ENCODE data around the gene GRIK5.
A peak's percentile ranks its signal among the peaks of the same experiment; 100 is the strongest.
"Not testable (repeated sequence)": the region's sequence is repeated elsewhere in the genome, so short reads cannot be mapped to it uniquely, and the experiment has no call there.

The GRIK5 gene

GRCh38 chr19:42110658-42111057 lies 40.7 kb upstream of the GRIK5 start:
- H3K9ac ChIP-seq (ENCODE audit: low read length in 2 of 2) = no peak overlapping the region
- H3K4me1 ChIP-seq (ENCODE audit: control insufficient read depth, insufficient read depth, low read length) = peaks cover 5% of the 10 kb centered on the region
- peaks cover 9 to 11% of the 10 kb centered on the region in 2 donors for H3K27me3 ChIP-seq (ENCODE audit: control insufficient read depth in 1 of 2, insufficient read depth in 2 of 2, low read length in 2 of 2)
- no peaks in the 10 kb centered on the region for H3K36me3 ChIP-seq (ENCODE audit: control insufficient read depth in 2 of 2, insufficient read depth in 2 of 2, low read length in 2 of 2)
- H3K4me3 ChIP-seq (ENCODE audit: low read length in 2 of 2) = no peak overlapping the region
- H3K9me3 ChIP-seq (ENCODE audit: control insufficient read depth in 2 of 2, low read length in 2 of 2) = no peaks in the 10 kb centered on the region
- H3K27ac ChIP-seq (ENCODE audit: low read length) = no peak overlapping the region

GRCh38 chr19:42109896-42110295 lies 39.9 kb upstream of the GRIK5 start:
- Histone ChIP-seq H3K27me3 (ENCODE audit: control insufficient read depth in 1 of 2, insufficient read depth in 2 of 2, low read length in 2 of 2) (peaks cover 12 to 14% of the 10 kb centered on the region in 2 donors), H3K36me3 (ENCODE audit: control insufficient read depth in 2 of 2, insufficient read depth in 2 of 2, low read length in 2 of 2) (no peaks in the 10 kb centered on the region), H3K4me3 (ENCODE audit: low read length in 2 of 2) (no peak overlapping the region), H3K9ac (ENCODE audit: low read length in 2 of 2) (no peak overlapping the region), H3K9me3 (ENCODE audit: control insufficient read depth in 2 of 2, low read length in 2 of 2) (no peaks in the 10 kb centered on the region), H3K27ac (ENCODE audit: low read length) (no peak overlapping the region), H3K4me1 (ENCODE audit: control insufficient read depth, insufficient read depth, low read length) (peaks cover 5% of the 10 kb centered on the region)

- peaks cover 14 to 15% of the 10 kb centered on the region in 2 donors for H3K27me3 ChIP-seq (ENCODE audit: control insufficient read depth in 1 of 2, insufficient read depth in 2 of 2, low read length in 2 of 2)
- H3K9ac ChIP-seq (ENCODE audit: low read length in 2 of 2) = no peak overlapping the region
- H3K36me3 ChIP-seq (ENCODE audit: control insufficient read depth in 2 of 2, insufficient read depth in 2 of 2, low read length in 2 of 2) = no peaks in the 10 kb centered on the region
- H3K9me3 ChIP-seq (ENCODE audit: control insufficient read depth in 2 of 2, low read length in 2 of 2) = no peaks in the 10 kb centered on the region
- H3K4me3 ChIP-seq (ENCODE audit: low read length in 2 of 2) = no peak overlapping the region
- H3K4me1 ChIP-seq (ENCODE audit: control insufficient read depth, insufficient read depth, low read length) = peaks cover 5% of the 10 kb centered on the region
- no peak overlapping the region for H3K27ac ChIP-seq (ENCODE audit: low read length)
These were observed 38.8 kb upstream of the GRIK5 start for GRCh38 chr19:42108527-42109389.

- H3K4me1 ChIP-seq (ENCODE audit: control insufficient read depth, insufficient read depth, low read length) = no peaks in the 10 kb centered on the region
- H3K36me3 ChIP-seq (ENCODE audit: control insufficient read depth in 2 of 2, insufficient read depth in 2 of 2, low read length in 2 of 2) = no peaks in the 10 kb centered on the region
- no peak overlapping the region for H3K9ac ChIP-seq (ENCODE audit: low read length in 2 of 2)
- H3K27me3 ChIP-seq (ENCODE audit: control insufficient read depth in 1 of 2, insufficient read depth in 2 of 2, low read length in 2 of 2) = peaks cover 14 to 15% of the 10 kb centered on the region in 2 donors
- no peak overlapping the region for H3K4me3 ChIP-seq (ENCODE audit: low read length in 2 of 2)
- no peaks in the 10 kb centered on the region for H3K9me3 ChIP-seq (ENCODE audit: control insufficient read depth in 2 of 2, low read length in 2 of 2)
- no peak overlapping the region for H3K27ac ChIP-seq (ENCODE audit: low read length)
These were observed 35.4 kb upstream of the GRIK5 start for GRCh38 chr19:42105368-42105767.

DNA sequence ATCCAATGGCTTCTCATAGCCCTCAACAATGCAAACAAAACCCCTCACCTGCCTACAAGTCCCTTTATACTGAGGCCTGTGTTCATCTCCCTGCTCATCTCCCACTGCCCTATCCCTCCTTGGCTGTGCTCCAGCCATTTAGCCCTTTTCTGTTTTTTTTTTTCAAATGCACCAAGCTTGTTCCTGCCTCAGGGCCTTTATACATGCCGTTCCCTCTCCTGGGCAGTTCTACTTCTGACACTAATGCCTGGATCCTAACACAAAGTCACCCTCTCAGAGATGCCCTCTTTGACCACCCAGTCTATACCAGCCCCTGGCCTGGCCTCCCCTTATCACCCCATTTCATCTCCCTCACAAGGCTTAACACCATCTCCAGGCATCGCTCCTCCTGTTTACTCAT lies 32.9 kb upstream of the GRIK5 start:
- no peak overlapping the region for H3K4me3 ChIP-seq (ENCODE audit: low read length in 2 of 2)
- no peaks in the 10 kb centered on the region for H3K9me3 ChIP-seq (ENCODE audit: control insufficient read depth in 2 of 2, low read length in 2 of 2)
- no peak overlapping the region for H3K9ac ChIP-seq (ENCODE audit: low read length in 2 of 2)
- peaks cover 6 to 7% of the 10 kb centered on the region in 2 donors for H3K27me3 ChIP-seq (ENCODE audit: control insufficient read depth in 1 of 2, insufficient read depth in 2 of 2, low read length in 2 of 2)
- no peak overlapping the region for H3K27ac ChIP-seq (ENCODE audit: low read length)
- H3K4me1 ChIP-seq (ENCODE audit: control insufficient read depth, insufficient read depth, low read length) = no peaks in the 10 kb centered on the region
- H3K36me3 ChIP-seq (ENCODE audit: control insufficient read depth in 2 of 2, insufficient read depth in 2 of 2, low read length in 2 of 2) = no peaks in the 10 kb centered on the region

DNA sequence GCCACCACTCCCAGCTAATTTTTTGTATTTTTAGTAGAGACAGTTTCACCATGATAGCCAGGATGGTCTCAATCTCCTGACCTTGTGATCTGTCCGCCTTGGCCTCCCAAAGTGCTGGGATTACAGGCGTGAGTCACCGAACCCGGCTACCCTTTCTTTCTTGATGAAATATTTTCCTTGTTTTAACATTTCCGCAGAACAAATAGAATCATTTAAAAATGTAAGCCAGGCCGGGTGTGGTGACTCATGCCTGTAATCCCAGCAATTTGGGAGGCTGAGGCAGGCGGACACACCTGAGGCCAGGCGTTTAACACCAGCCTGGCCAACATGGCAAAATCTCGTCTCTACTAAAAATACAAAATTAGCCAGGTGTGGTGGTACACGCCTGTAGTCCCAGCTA lies 30.2 kb upstream of the GRIK5 start:
- not testable (repeated sequence) for H3K9ac ChIP-seq (ENCODE audit: low read length in 2 of 2); H3K4me3 ChIP-seq (ENCODE audit: low read length in 2 of 2); H3K36me3 ChIP-seq (ENCODE audit: control insufficient read depth in 2 of 2, insufficient read depth in 2 of 2, low read length in 2 of 2); H3K27me3 ChIP-seq (ENCODE audit: control insufficient read depth in 1 of 2, insufficient read depth in 2 of 2, low read length in 2 of 2); H3K27ac ChIP-seq (ENCODE audit: low read length); H3K9me3 ChIP-seq (ENCODE audit: control insufficient read depth in 2 of 2, low read length in 2 of 2)
- peaks cover 12% of the 10 kb centered on the region for H3K4me1 ChIP-seq (ENCODE audit: control insufficient read depth, insufficient read depth, low read length)

DNA sequence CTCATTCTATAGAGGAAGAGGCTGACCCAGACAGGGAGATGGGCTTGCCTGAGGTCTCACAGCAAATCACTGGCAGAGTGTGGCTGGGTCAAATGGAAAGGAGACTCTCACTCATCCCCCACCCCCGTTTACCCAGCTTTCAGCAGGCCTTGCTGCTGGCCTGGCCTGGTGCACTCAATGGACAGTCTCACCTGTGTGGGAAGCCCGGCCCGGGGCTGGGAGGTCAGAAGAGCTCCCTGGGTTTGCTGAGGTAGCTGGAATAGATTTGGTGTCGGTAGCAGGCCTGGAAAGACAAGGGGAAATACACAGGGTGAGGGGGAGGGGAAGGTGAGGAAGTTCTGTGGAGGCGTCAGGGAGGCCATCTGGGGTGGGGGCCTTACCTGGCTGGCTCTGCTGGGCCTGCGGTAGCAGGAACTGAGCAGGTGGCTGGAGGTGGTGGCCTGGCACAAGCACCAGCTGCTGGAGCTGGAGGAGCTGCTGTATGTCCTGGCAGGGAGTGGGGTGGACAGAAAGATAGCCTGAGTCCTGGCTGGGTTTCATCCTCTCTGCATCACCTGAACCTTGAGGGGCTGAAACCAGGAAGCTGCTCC lies 29.4 kb upstream of the GRIK5 start:
- Histone ChIP-seq H3K27ac (ENCODE audit: low read length) (no peak overlapping the region), H3K4me1 (ENCODE audit: control insufficient read depth, insufficient read depth, low read length) (peaks cover 20% of the 10 kb centered on the region), H3K9ac (ENCODE audit: low read length in 2 of 2) (no peak overlapping the region), H3K27me3 (ENCODE audit: control insufficient read depth in 1 of 2, insufficient read depth in 2 of 2, low read length in 2 of 2) (no peaks in the 10 kb centered on the region), H3K36me3 (ENCODE audit: control insufficient read depth in 2 of 2, insufficient read depth in 2 of 2, low read length in 2 of 2) (no peaks in the 10 kb centered on the region), H3K9me3 (ENCODE audit: control insufficient read depth in 2 of 2, low read length in 2 of 2) (no peaks in the 10 kb centered on the region), H3K4me3 (ENCODE audit: low read length in 2 of 2) (no peak overlapping the region)

DNA sequence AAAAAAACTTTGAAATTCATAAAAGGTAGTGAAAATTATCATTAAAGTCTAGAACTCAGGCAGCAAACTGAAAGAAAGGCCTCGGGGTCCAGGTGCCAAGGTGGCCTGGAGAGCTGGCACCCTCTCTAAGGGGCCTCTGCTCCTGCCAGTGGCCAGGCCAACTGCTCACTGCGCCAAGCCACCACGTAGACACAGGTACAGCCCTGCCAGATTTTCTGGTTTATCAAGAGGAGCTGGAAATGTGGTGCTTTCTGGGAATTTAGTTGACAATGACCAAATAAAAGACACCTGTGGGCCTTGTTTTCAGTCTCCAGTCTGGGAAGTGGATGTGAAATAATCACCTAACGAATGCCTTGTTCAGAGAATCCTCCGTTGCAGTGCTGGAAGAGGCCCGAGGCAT lies 28.8 kb upstream of the GRIK5 start:
- Histone ChIP-seq H3K4me3 (ENCODE audit: low read length in 2 of 2) (no peak overlapping the region), H3K27ac (ENCODE audit: low read length) (no peak overlapping the region)

DNA sequence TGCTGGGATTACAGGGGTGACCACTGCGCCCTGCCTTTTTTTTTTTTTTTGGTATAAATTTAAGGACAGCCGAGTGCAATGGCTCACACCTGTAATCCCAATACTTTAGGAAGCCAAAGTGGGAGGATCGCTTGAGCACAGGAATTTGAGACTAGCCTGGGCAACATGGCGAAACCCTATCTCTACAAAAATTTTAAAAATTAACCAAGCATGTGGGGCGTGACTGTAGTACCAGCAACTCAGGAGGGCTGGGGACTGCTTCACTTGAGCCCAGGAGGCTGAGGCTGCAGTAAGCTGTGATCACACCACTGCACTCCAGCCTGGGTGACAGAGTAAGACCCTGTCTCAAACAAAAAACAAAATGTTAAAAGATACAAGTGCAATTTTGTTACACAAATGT lies 27.5 kb upstream of the GRIK5 start:
- Histone ChIP-seq H3K9me3 (ENCODE audit: control insufficient read depth in 2 of 2, low read length in 2 of 2) (no peaks in the 10 kb centered on the region), H3K4me1 (ENCODE audit: control insufficient read depth, insufficient read depth, low read length) (peaks cover 26% of the 10 kb centered on the region), H3K9ac (ENCODE audit: low read length in 2 of 2) (no peak overlapping the region), H3K27me3 (ENCODE audit: control insufficient read depth in 1 of 2, insufficient read depth in 2 of 2, low read length in 2 of 2) (no peaks in the 10 kb centered on the region), H3K4me3 (ENCODE audit: low read length in 2 of 2) (no peak overlapping the region), H3K36me3 (ENCODE audit: control insufficient read depth in 2 of 2, insufficient read depth in 2 of 2, low read length in 2 of 2) (no peaks in the 10 kb centered on the region), H3K27ac (ENCODE audit: low read length) (no peak overlapping the region)

More for the DNA sequence above, 28.8 kb upstream of the GRIK5 start:
- no peak overlapping the region for H3K9ac ChIP-seq (ENCODE audit: low read length in 2 of 2)
- no peaks in the 10 kb centered on the region for H3K36me3 ChIP-seq (ENCODE audit: control insufficient read depth in 2 of 2, insufficient read depth in 2 of 2, low read length in 2 of 2)
- no peaks in the 10 kb centered on the region for H3K27me3 ChIP-seq (ENCODE audit: control insufficient read depth in 1 of 2, insufficient read depth in 2 of 2, low read length in 2 of 2)
- H3K4me1 ChIP-seq (ENCODE audit: control insufficient read depth, insufficient read depth, low read length) = peaks cover 24% of the 10 kb centered on the region
- H3K9me3 ChIP-seq (ENCODE audit: control insufficient read depth in 2 of 2, low read length in 2 of 2) = no peaks in the 10 kb centered on the region

DNA sequence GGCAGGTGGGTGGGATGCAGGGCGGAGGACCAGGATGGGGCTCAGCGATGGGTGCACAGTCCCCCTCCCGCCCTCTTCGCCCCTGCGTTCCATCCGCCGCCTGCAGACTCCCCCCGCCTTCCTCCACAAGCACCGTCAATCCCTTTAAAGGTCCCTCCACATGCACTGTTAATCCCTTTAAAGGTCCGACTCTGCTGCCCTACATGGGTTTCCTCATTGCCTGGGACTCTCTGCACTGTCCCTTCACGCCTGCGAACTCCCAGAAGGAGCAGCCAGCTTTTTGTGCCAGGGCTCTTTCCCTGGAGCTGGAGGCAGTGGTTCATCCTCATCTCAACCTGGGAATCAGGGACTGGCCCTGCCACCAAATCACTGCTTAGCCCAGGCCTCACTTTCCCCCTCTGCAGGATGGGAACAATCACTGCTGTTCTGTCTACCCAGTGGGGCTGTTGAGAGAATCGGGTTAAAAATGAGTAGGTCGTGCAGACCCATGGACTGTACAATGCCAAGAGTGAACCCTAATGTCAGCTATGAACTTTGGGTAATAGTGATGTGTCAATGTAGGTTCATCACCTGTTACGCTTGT lies 26.3 kb upstream of the GRIK5 start:
- H3K9ac ChIP-seq (ENCODE audit: low read length in 2 of 2) = peak overlapping the region; percentile 20 to 42
- no peaks in the 10 kb centered on the region for H3K36me3 ChIP-seq (ENCODE audit: control insufficient read depth in 2 of 2, insufficient read depth in 2 of 2, low read length in 2 of 2)
- H3K4me1 ChIP-seq (ENCODE audit: control insufficient read depth, insufficient read depth, low read length) = peaks cover 30% of the 10 kb centered on the region
- no peaks in the 10 kb centered on the region for H3K27me3 ChIP-seq (ENCODE audit: control insufficient read depth in 1 of 2, insufficient read depth in 2 of 2, low read length in 2 of 2)
- H3K27ac ChIP-seq (ENCODE audit: low read length) = no peak overlapping the region
- H3K4me3 ChIP-seq (ENCODE audit: low read length in 2 of 2) = peak overlapping the region; percentile 58 to 71
- no peaks in the 10 kb centered on the region for H3K9me3 ChIP-seq (ENCODE audit: control insufficient read depth in 2 of 2, low read length in 2 of 2)

GRCh38 chr19:42095814-42096230 lies 25.8 kb upstream of the GRIK5 start:
- Histone ChIP-seq H3K36me3 (ENCODE audit: control insufficient read depth in 2 of 2, insufficient read depth in 2 of 2, low read length in 2 of 2) (no peaks in the 10 kb centered on the region), H3K9me3 (ENCODE audit: control insufficient read depth in 2 of 2, low read length in 2 of 2) (no peaks in the 10 kb centered on the region), H3K27ac (ENCODE audit: low read length) (no peak overlapping the region), H3K27me3 (ENCODE audit: control insufficient read depth in 1 of 2, insufficient read depth in 2 of 2, low read length in 2 of 2) (no peaks in the 10 kb centered on the region), H3K4me3 (ENCODE audit: low read length in 2 of 2) (peak overlapping the region; percentile 58 to 71), H3K9ac (ENCODE audit: low read length in 2 of 2) (peak overlapping the region in 1 of 2 donors; percentile 20), H3K4me1 (ENCODE audit: control insufficient read depth, insufficient read depth, low read length) (peaks cover 30% of the 10 kb centered on the region)

All from stomach smooth muscle (tissue), 2 donors.